Measurements from ENCODE around the gene TACC3.

Gene TACC3

GRCh38 chr4:1776521-1777161 lies 55.3 kb downstream of the TACC3 start:
- POLR2A ChIA-PET, result no interaction called here

GRCh38 chr4:1777822-1778641 lies 56.7 kb downstream of the TACC3 start:
- DNase-seq (ENCODE audit: extremely low spot score), result no peak
- ChIA-PET POLR2A (no interaction called here), CTCF (interaction anchor here (0.8 to 1.4 kb wide), 5 partner anchors 12 to 85 kb away, joined by 3 to 5 read pairs (median 3); no protein-coding TSS in a partner anchor)
- no peak for TF ChIP-seq CTCF (IDR thresholded peaks at IDR 0.05; ENCODE audit: control extremely low read depth, extremely low read depth, low read depth, missing control alignments)

More at GRCh38 chr4:1776521-1777161, 55.3 kb downstream of the TACC3 start:
- CTCF ChIA-PET, result interaction anchor here (1.4 kb wide), 1 partner anchor 33 kb away, joined by 5 read pairs; no protein-coding TSS in a partner anchor
- no peak for TF ChIP-seq CTCF (IDR thresholded peaks at IDR 0.05; ENCODE audit: control extremely low read depth, extremely low read depth, low read depth, missing control alignments)
- no peak for DNase-seq (ENCODE audit: extremely low spot score)

- no peak for TF ChIP-seq CTCF (IDR thresholded peaks at IDR 0.05; ENCODE audit: control extremely low read depth, extremely low read depth, low read depth, missing control alignments)
- CTCF ChIA-PET, result interaction anchor here (1.0 kb wide), 1 partner anchor 56 kb away, joined by 3 read pairs; no protein-coding TSS in a partner anchor
- DNase-seq (ENCODE audit: extremely low spot score), result no peak
- POLR2A ChIA-PET, result no interaction called here
These were observed 57.5 kb downstream of the TACC3 start for GRCh38 chr4:1778642-1779392.

- CTCF ChIA-PET, result interaction anchor here (1.0 to 1.3 kb wide), 2 partner anchors 55 to 120 kb away, joined by 3 read pairs; no protein-coding TSS in a partner anchor
- POLR2A ChIA-PET, result no interaction called here
- TF ChIP-seq CTCF (IDR thresholded peaks at IDR 0.05; ENCODE audit: control extremely low read depth, extremely low read depth, low read depth, missing control alignments), result no peak
- no peak for DNase-seq (ENCODE audit: extremely low spot score)
These were observed 58.5 kb downstream of the TACC3 start for GRCh38 chr4:1779588-1780382.

- no peak for TF ChIP-seq CTCF (IDR thresholded peaks at IDR 0.05; ENCODE audit: control extremely low read depth, extremely low read depth, low read depth, missing control alignments)
- POLR2A ChIA-PET, result no interaction called here
- DNase-seq (ENCODE audit: extremely low spot score), result no peak
- CTCF ChIA-PET, result interaction anchor here (1.3 to 1.4 kb wide), 2 partner anchors 9 to 119 kb away, joined by 3 read pairs; no protein-coding TSS in a partner anchor
These were observed 59.1 kb downstream of the TACC3 start for GRCh38 chr4:1780435-1780834.

Measured in GM10248 (cell line).